Fibroblast of lung (primary cell): Measurements from ENCODE around the gene VASN.

Source experiments
- CTCF ChIP-seq, 2 donors: IDR thresholded peaks in 1 of 2; conservative IDR thresholded peaks in 1 of 2; 1 replicate in 1 of 2; 2 replicates in 1 of 2; pipeline ENCODE4 v1.5.1; 2011 to 2012; ENCODE audit warnings: low read length in 2 of 2, control low read depth in 1 of 2, inconsistent platforms in 1 of 2, low read depth in 1 of 2, mild to moderate bottlenecking in 1 of 2
- EZH2 ChIP-seq: IDR thresholded peaks from 2 replicates; pipeline ENCODE4 v1.5.1; 2012; ENCODE audit warnings: low read length, control low read depth, mild to moderate bottlenecking; ENCODE audit errors: missing control alignments

GRCh38 chr16:4383591-4384444 is 12.2 kb downstream of the VASN start:
- TF ChIP-seq CTCF (conservative IDR thresholded peaks at IDR 0.05 in 1 of 2, IDR thresholded peaks at IDR 0.05 in 1 of 2; ENCODE audit: low read depth in 1 of 2, low read length in 2 of 2) (no peak), EZH2 (no peak)
